Stomach smooth muscle (tissue), 2 donors: Measurements from ENCODE around the gene VDAC2.

Experiments
- H3K27ac ChIP-seq: one replicate; pipeline ENCODE4 v1.7.0; 2013; ENCODE audit warnings: mild to moderate bottlenecking, low read length, inconsistent platforms
- H3K27me3 ChIP-seq, 2 donors: one replicate each; pipeline ENCODE4 v1.7.0; 2013; ENCODE audit warnings: low read length in 2 of 2; ENCODE audit not compliant: insufficient read depth in 2 of 2, control insufficient read depth in 1 of 2
- H3K36me3 ChIP-seq, 2 donors: one replicate each; pipeline ENCODE4 v1.7.0; 2013; ENCODE audit warnings: low read length in 2 of 2; ENCODE audit not compliant: control insufficient read depth in 2 of 2, insufficient read depth in 2 of 2
- H3K4me1 ChIP-seq: one replicate; pipeline ENCODE4 v1.7.0; 2013; ENCODE audit warnings: low read length; ENCODE audit not compliant: control insufficient read depth, insufficient read depth
- H3K4me3 ChIP-seq, 2 donors: one replicate each; pipeline ENCODE4 v1.7.0; 2013; ENCODE audit warnings: low read length in 2 of 2
- H3K9ac ChIP-seq, 2 donors: one replicate each; pipeline ENCODE4 v1.7.0; 2013; ENCODE audit warnings: low read length in 2 of 2, mild to moderate bottlenecking in 1 of 2
- H3K9me3 ChIP-seq, 2 donors: one replicate each; pipeline ENCODE4 v1.7.0; 2013; ENCODE audit warnings: low read length in 2 of 2; ENCODE audit not compliant: control insufficient read depth in 2 of 2
- donor health status: healthy.
- donor health status: Pancreatic carcinoma.

The VDAC2 gene

DNA sequence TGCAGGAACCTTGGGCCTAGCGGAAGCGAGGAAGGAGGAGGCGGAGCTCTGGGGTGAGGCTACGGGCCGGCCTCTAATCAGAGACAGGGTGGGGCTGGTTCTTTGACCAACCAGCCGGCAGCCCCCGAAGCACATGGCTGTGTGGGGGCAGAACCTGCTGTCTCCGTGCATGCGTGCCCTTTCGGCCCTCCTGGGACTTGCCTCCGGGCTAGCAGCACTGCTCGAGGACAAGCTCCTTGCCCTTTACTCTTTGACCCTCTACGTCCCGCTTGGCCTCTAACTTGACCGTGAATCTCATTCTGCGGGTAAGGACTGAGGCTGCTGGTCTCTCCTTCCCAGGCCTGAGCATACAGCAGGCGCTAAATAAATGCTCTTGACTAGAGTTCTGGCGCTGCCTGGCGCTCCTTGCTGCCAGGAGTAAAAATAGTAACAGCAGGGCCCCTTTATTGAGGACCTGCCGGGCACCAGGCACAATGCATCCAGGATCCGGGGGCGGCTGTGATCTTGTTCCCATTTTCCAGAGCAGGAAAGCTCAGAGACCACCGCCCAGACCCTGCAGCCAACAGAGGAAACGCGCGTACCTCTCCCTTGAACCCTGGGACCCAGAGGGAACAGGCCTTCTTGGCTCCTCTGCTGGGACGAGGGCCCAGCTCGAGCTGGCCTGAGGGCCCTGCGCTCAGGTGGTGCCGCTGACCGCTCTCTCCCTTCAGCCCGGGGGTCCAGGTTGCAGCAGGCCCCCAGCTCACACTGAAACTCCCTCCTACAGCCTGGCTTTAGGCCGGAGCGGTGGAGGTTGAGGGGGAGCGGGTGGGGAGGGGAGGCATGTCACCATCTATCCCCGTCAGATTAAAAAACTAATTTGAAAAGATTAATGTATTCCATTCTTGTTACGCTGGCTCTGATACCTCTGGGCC is 27.8 kb downstream of the VDAC2 start:
- no peaks in the 10 kb centered on the region for H3K9me3 ChIP-seq
- peaks cover 20% of the 10 kb centered on the region for H3K4me1 ChIP-seq
- no peak overlapping the region for H3K9ac ChIP-seq
- H3K27ac ChIP-seq, result no peak overlapping the region
- no peak overlapping the region for H3K4me3 ChIP-seq
- H3K27me3 ChIP-seq, result no peaks in the 10 kb centered on the region
- no peaks in the 10 kb centered on the region for H3K36me3 ChIP-seq

DNA sequence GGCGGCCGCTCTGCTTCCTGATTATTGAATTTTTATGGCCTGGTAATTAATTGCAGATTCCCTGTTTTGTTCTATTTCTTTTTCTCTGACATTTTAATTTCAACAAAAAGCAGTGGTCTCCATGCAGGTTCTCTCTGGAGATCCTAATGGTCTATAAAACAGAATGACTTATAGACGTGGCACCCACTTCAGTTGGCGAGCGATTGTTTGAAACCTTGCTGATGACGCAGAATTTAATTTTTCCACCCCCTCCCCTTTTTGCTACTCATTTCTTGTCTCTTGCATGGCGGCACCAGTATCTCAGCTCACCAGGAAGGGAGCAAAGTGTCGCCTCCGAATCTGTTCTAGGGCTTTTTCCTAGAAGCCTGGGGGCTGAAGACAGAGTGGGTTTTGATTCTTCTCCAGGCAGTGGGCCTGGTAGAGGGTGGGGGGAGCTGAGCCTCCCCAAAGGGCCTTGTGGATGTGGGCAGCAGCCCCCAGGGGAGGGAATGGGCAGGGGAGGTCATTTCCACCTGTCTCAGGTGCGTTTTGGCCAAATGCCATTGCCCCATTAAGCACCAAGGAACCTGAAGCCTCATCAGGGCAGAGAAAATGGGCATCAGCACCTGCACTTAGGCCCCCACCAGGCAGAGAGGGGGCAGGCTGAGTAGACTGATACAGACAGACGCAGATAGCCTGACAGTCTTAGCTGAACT is 28.6 kb downstream of the VDAC2 start:
- H3K4me1 ChIP-seq, result peaks cover 18% of the 10 kb centered on the region
- H3K27ac ChIP-seq, result no peak overlapping the region
- no peaks in the 10 kb centered on the region for H3K27me3 ChIP-seq
- no peak overlapping the region for H3K4me3 ChIP-seq
- no peaks in the 10 kb centered on the region for H3K9me3 ChIP-seq
- H3K36me3 ChIP-seq, result no peaks in the 10 kb centered on the region
- no peak overlapping the region for H3K9ac ChIP-seq

DNA sequence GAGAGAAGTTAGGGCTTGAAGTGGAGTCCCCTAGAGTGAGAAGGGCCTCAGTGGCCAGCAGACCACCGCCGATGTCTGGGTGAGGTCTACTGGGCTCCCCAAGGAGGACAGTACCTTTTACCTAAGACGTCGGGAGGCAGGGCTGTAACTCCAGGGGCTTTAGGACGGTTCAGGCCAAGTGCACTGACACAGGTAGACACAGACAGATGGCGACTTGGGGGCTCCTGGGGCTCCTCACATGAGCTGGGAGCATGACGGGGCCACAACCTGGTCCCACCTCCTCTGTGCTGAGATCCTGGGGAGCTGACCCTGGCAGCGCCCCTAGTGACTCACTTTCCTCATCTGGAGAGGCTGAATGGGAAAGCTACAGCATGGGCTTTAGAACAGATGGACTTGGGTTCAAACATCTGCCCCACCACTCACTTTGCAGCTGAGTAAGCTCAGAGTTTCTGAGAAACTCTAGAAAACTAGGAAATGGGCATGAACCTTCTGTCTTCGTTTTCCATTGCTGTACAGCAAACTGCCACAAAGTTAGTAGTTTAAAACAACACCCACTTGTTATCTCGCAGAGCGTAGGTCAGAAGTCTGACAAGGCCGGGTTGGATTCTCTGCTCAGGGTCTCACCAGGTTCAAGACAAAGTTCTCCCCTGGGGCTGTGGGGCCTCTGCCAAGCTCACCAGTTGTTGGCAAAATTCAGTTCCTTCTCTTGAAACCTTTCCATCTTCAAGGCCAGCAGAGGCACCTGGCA is 29.9 kb downstream of the VDAC2 start:
- Histone ChIP-seq H3K9ac (no peak overlapping the region), H3K4me3 (no peak overlapping the region), H3K4me1 (peaks cover 5% of the 10 kb centered on the region), H3K27me3 (no peaks in the 10 kb centered on the region), H3K36me3 (no peaks in the 10 kb centered on the region), H3K27ac (no peak overlapping the region), H3K9me3 (no peaks in the 10 kb centered on the region)

DNA sequence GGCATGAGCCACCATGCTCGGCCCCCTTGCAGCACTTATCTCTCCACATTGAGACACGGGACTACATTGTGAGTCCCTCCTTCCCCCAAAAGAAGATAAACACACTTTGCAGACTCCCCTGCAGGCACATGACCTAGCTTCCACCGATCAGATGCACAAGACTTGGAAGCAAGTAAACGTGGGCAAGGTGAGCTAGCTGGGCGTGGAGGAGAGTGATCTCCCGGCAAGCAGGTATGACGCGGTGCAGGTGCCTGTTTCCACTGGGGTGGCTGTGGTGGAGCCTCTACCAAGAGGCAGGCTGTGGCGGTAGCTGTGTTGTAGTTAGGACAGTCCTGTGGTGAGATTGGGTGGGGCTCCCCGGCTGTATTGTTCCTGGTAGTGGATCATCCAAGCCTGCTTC is 32.8 kb downstream of the VDAC2 start:
- no peak overlapping the region for H3K9ac ChIP-seq
- H3K9me3 ChIP-seq, result no peaks in the 10 kb centered on the region
- H3K4me1 ChIP-seq, result no peaks in the 10 kb centered on the region
- no peak overlapping the region for H3K27ac ChIP-seq
- H3K36me3 ChIP-seq, result no peaks in the 10 kb centered on the region
- H3K4me3 ChIP-seq, result no peak overlapping the region
- H3K27me3 ChIP-seq, result no peaks in the 10 kb centered on the region

DNA sequence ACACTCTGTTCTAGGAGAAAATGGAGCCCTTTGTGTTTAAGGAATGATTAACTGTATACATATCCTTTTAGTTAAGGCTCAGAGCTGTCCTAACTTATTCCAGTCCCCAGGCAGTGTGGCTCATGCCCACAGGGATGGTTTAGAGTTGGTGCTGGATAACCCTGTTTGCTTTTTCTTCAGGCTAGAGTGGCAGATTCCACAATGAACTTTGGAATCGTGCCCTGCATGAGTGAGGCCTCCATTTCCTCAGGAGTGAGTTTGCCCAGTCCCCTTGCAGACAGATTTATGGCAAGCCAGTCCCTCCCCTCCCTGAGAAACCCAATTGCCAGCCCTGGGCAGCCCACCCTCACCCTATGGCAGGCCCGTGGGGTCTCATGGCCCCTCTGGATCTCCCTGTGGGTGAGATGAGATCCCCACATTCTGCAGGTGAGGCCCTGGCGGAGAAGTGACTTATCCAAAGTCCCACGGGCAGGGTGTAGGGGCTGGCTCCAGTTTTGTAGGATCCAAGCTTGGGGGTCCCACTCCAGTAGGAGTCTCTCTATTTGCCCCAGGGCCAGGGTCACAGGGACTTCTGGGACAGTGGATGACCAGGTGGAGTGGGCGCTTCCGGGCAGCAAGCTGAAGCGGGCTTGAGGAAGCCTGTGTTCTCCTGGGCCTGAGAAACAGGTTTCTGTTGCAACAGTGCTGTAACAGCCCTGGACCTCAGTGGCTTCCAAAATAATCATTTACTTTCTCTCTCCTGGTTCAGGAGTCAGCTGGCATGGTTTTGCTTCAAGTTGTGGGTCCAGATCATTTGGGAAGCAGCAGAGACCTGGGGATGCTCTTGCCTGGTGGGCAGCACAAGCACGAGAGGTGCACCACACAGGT is 34.1 kb downstream of the VDAC2 start:
- Histone ChIP-seq H3K9me3 (no peaks in the 10 kb centered on the region), H3K9ac (no peak overlapping the region), H3K36me3 (no peaks in the 10 kb centered on the region), H3K27ac (no peak overlapping the region), H3K27me3 (no peaks in the 10 kb centered on the region), H3K4me1 (no peaks in the 10 kb centered on the region), H3K4me3 (no peak overlapping the region)

DNA sequence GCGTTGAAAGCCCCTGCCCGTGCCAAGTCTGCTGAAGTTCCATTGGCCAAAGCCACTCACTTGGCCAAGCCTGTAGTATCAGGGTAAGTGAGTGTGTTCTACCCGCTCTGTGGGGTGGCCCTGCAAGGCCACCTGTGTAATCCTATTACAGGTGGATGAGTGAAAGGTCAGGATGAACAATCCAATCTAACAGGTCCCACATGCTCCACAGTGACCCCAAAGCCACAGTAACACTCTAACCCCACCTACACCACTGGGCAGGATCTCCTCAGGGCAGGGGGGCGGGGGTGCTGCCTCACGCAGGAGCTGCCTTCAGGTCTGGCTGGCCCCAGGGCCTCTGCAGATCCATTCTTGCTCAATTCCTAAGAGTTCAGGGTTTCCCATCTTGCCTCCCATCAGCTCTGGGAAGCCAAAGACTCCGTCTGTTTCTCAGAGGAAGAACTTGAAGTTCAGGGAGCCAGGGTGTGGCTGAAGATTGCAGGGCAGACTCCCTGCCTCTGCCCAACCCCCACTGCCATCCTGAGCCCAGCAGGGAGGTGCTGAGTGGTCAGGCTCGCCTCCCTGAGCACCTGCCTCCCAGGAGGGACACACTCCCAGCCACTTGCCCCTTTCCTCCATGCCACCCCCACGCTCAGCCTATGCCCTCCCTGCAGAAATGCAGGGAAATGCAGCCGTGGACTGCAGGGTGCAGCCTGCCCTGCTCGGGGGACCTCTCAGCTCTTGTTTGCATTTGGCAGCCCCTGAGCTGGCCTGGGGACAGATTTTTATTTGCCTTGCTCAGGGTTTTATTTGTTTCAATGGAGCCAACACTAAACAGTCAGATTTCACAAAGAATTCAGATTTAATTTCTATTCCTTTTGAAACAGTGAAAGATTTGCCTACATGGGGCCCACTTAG is 35.0 kb downstream of the VDAC2 start:
- Histone ChIP-seq H3K9ac (no peak overlapping the region), H3K27me3 (no peaks in the 10 kb centered on the region), H3K36me3 (no peaks in the 10 kb centered on the region), H3K9me3 (no peaks in the 10 kb centered on the region), H3K4me3 (no peak overlapping the region), H3K27ac (no peak overlapping the region), H3K4me1 (no peaks in the 10 kb centered on the region)

DNA sequence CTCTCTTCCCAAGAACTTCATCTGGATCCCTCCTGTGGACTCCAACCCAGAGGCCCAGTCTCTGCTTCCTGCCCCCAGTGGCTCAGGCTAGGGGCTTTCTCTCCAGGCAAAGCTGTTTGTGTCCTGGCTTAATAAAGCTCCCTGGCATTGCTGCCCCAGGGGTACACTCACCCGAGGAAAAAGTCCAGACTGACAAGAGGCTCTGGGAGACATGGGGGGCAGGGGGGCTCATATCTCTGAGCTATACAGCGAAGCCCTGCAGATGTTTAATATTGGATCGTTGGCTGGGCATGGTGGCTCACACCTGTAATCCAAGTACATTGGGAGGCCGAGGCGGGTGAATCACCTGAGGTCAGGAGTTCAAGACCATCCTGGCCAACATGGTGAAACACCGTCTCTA is 35.9 kb downstream of the VDAC2 start:
- Histone ChIP-seq H3K9ac (no peak overlapping the region), H3K27me3 (no peaks in the 10 kb centered on the region), H3K4me3 (no peak overlapping the region), H3K27ac (no peak overlapping the region), H3K36me3 (no peaks in the 10 kb centered on the region), H3K4me1 (no peaks in the 10 kb centered on the region), H3K9me3 (no peaks in the 10 kb centered on the region)

DNA sequence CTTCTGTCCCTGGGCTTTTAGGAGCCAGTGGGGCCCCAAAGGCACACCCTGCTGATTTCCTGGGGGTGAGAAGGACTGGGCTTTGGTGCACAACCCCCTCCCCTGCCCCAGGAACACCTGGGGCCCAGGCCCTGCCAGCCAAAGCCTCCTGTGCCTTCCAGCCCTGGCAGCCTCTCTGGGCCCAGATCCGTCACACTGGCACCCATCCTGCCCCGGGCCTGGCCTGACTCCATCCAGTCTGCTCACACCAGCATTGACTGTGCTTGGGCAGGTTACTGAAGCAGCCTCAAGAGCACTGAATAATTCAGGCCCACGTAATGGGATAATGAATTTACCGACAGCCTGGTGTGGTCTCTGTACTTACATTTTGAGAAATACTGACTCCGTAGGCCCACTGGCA is 37.2 kb downstream of the VDAC2 start:
- no peak overlapping the region for H3K4me3 ChIP-seq
- H3K9ac ChIP-seq, result no peak overlapping the region
- H3K27me3 ChIP-seq, result no peaks in the 10 kb centered on the region
- H3K27ac ChIP-seq, result no peak overlapping the region
- H3K9me3 ChIP-seq, result peaks cover 4 to 6% of the 10 kb centered on the region in 2 donors
- no peaks in the 10 kb centered on the region for H3K36me3 ChIP-seq
- no peaks in the 10 kb centered on the region for H3K4me1 ChIP-seq

DNA sequence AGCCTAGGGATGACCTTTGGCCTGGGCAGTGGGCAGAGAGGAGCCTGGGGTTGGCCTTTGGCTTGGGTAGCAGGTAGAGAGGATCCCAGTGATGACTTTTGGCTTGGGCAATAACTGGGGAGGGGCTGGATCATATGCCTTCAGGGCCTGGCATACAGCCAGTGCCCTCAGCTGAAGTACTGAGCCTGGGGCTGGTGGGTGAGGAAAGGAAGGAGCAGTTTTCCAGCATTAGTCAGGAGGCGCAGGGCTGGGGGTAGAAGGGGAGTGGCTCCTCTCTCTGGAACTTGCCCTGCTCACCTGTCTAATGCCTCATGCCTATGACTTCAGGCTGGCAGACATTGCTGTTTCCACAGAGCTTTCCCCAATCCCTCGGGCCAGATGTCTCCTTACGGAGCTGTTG is 40.3 kb downstream of the VDAC2 start:
- H3K27ac ChIP-seq, result no peak overlapping the region
- no peaks in the 10 kb centered on the region for H3K4me1 ChIP-seq
- H3K36me3 ChIP-seq, result no peaks in the 10 kb centered on the region
- no peak overlapping the region for H3K4me3 ChIP-seq
- no peak overlapping the region for H3K9ac ChIP-seq
- peaks cover 4 to 21% of the 10 kb centered on the region in 2 donors for H3K9me3 ChIP-seq
- H3K27me3 ChIP-seq, result no peaks in the 10 kb centered on the region
